VCaP (cell line): Measurements from ENCODE around the gene ADD3.
"Not testable (repeated sequence)": the region's sequence is repeated elsewhere in the genome, so short reads cannot be mapped to it uniquely, and the experiment has no call there.

ENCODE experiments used
- H3K27ac ChIP-seq: fragments of 450-650 bp; 2 replicates; pipeline ENCODE4 v1.5.1; 2017
- CTCF ChIP-seq: fragments of 450-650 bp; conservative IDR thresholded peaks from 2 replicates; pipeline ENCODE4 v1.5.1; 2017; ENCODE audit warnings: mild to moderate bottlenecking, moderate library complexity

Gene ADD3

GRCh38 chr10:110123594-110123993 is 115.8 kb downstream of the ADD3 start:
- no peak overlapping the region for H3K27ac ChIP-seq
- no peak for TF ChIP-seq CTCF

- TF ChIP-seq CTCF, result no peak
- no peak overlapping the region for H3K27ac ChIP-seq
Observed at GRCh38 chr10:110129490-110129889, 121.7 kb downstream of the ADD3 start.

- no peak overlapping the region for H3K27ac ChIP-seq
- TF ChIP-seq CTCF, result no peak
Observed at GRCh38 chr10:110134917-110135316, 127.1 kb downstream of the ADD3 start.

GRCh38 chr10:110135836-110136235 is 128.1 kb downstream of the ADD3 start:
- H3K27ac ChIP-seq, result not testable (repeated sequence)

- TF ChIP-seq CTCF, result peak; percentile 77
- H3K27ac ChIP-seq, result no peak overlapping the region
Observed at GRCh38 chr10:110137142-110137545, 129.4 kb downstream of the ADD3 start.

- H3K27ac ChIP-seq, result no peak overlapping the region
- peak; percentile 74 for TF ChIP-seq CTCF
Observed at GRCh38 chr10:110138197-110138812, 130.5 kb downstream of the ADD3 start.

GRCh38 chr10:110141185-110141584 is 133.4 kb downstream of the ADD3 start:
- H3K27ac ChIP-seq, result no peak overlapping the region
- no peak for TF ChIP-seq CTCF

GRCh38 chr10:110141871-110142635 is 134.3 kb downstream of the ADD3 start:
- H3K27ac ChIP-seq, result no peak overlapping the region
- no peak for TF ChIP-seq CTCF
